Subcutaneous abdominal adipose tissue (tissue), 5 donors: Measurements from ENCODE around the gene B4GALT6.
A peak's percentile ranks its signal among the peaks of the same experiment; 100 is the strongest.

Experiments
- H3K27ac ChIP-seq: one replicate; pipeline ENCODE4 v1.7.0; 2013; ENCODE audit warnings: low read depth, mild to moderate bottlenecking, inconsistent platforms, low read length, moderate library complexity
- H3K27me3 ChIP-seq, 5 donors: one replicate each; pipeline ENCODE4 v1.7.0; 2013; ENCODE audit warnings: low read length in 5 of 5, inconsistent platforms in 1 of 5; ENCODE audit not compliant: control insufficient read depth in 5 of 5, insufficient read depth in 4 of 5
- H3K36me3 ChIP-seq, 5 donors: one replicate each; pipeline ENCODE4 v1.7.0; 2013; ENCODE audit warnings: low read length in 5 of 5; ENCODE audit not compliant: control insufficient read depth in 5 of 5, insufficient read depth in 5 of 5
- H3K4me1 ChIP-seq, 5 donors: one replicate each; pipeline ENCODE4 v1.7.0; 2013; ENCODE audit warnings: low read length in 5 of 5, mild to moderate bottlenecking in 3 of 5, moderate library complexity in 1 of 5; ENCODE audit not compliant: control insufficient read depth in 5 of 5, insufficient read depth in 5 of 5
- H3K4me3 ChIP-seq, 5 donors: one replicate each; pipeline ENCODE4 v1.7.0; 2013; ENCODE audit warnings: low read length in 5 of 5, low read depth in 1 of 5
- H3K9ac ChIP-seq, 5 donors: one replicate each; pipeline ENCODE4 v1.7.0; 2013; ENCODE audit warnings: low read length in 5 of 5, mild to moderate bottlenecking in 4 of 5, moderate library complexity in 3 of 5
- H3K9me3 ChIP-seq, 5 donors: one replicate each; pipeline ENCODE4 v1.7.0; 2013; ENCODE audit warnings: low read length in 5 of 5; ENCODE audit not compliant: control insufficient read depth in 5 of 5
- donor health status: healthy.
- donor health status: healthy.
- donor health status: healthy.
- donor health status: healthy.
- donor health status: healthy.

B4GALT6 gene

GRCh38 chr18:31679791-31680432 is 4.5 kb downstream of the B4GALT6 start:
- H3K4me1 ChIP-seq: peaks cover 0 to 30% (median 24%) of the 10 kb centered on the region in 5 donors
- no peaks in the 10 kb centered on the region for H3K27me3 ChIP-seq
- no peaks in the 10 kb centered on the region for H3K36me3 ChIP-seq
- H3K27ac ChIP-seq: peak overlapping the region; percentile 59
- no peak overlapping the region for H3K9ac ChIP-seq
- no peak overlapping the region for H3K4me3 ChIP-seq
- no peaks in the 10 kb centered on the region for H3K9me3 ChIP-seq

DNA sequence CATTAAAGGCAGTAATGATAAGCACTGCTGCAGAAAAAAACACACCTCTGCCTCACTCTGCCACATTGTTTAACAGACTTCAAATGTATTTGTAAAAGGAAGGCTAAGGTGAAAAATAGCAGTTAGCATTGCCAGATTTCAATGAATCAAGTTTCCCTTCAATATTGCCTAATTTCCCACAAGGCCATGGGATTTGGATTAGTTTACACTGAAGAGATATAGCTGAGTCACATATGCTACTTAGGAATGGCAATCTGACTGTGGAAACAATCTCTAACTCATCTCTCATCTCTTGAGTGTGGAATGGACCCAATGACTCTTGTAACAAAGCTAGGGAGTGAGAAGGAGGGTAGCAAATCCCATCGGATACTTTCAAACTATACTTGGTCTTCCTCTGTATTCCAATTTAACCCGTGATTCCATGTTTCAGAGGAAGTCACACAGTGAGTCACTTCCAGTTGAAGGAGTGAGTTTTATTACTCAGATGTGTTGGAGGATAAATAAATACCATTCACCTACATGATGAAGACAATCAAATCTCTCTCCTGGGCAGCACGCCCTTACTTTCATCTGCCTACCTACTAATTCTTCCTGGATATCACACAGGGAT is 5.1 kb downstream of the B4GALT6 start:
- no peaks in the 10 kb centered on the region for H3K9me3 ChIP-seq
- H3K9ac ChIP-seq: peak overlapping the region in 1 of 5 donors; percentile 34
- H3K4me3 ChIP-seq: no peak overlapping the region
- no peaks in the 10 kb centered on the region for H3K27me3 ChIP-seq
- peaks cover 0 to 29% (median 22%) of the 10 kb centered on the region in 5 donors for H3K4me1 ChIP-seq
- peak overlapping the region; percentile 59 for H3K27ac ChIP-seq
- H3K36me3 ChIP-seq: no peaks in the 10 kb centered on the region

GRCh38 chr18:31678425-31678824 is 6.0 kb downstream of the B4GALT6 start:
- Histone ChIP-seq H3K9me3 (no peaks in the 10 kb centered on the region), H3K27ac (peak overlapping the region; percentile 59), H3K4me1 (peaks cover 0 to 22% (median 16%) of the 10 kb centered on the region in 5 donors), H3K4me3 (no peak overlapping the region), H3K36me3 (no peaks in the 10 kb centered on the region), H3K9ac (peak overlapping the region in 1 of 5 donors; percentile 34), H3K27me3 (no peaks in the 10 kb centered on the region)

DNA sequence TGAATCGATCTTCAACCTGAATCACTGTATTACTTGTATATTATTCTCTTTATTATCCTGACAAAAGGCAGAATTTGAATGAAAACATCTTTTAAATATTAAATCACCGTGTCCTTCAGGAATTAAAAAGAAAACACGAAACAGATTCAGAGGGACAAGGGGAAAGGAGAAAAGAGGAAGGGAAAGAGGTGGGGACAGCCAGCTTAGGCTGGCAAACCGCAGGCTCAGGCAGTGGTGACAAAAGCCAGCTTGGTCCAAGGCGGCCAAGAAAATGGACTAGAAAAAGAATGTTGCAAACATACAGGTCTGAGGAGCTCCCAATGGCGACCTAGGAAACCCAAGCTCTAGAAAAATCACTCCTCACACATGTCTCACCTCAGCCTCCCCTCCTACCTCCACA is 6.8 kb downstream of the B4GALT6 start:
- peaks cover 0 to 26% (median 24%) of the 10 kb centered on the region in 5 donors for H3K4me1 ChIP-seq
- H3K27me3 ChIP-seq: no peaks in the 10 kb centered on the region
- no peaks in the 10 kb centered on the region for H3K36me3 ChIP-seq
- no peak overlapping the region for H3K4me3 ChIP-seq
- H3K27ac ChIP-seq: peak overlapping the region; percentile 1
- no peak overlapping the region for H3K9ac ChIP-seq
- H3K9me3 ChIP-seq: no peaks in the 10 kb centered on the region

GRCh38 chr18:31675404-31675803 is 9.0 kb downstream of the B4GALT6 start:
- Histone ChIP-seq H3K4me1 (peaks cover 0 to 33% (median 27%) of the 10 kb centered on the region in 5 donors), H3K36me3 (no peaks in the 10 kb centered on the region), H3K27ac (no peak overlapping the region), H3K27me3 (no peaks in the 10 kb centered on the region), H3K4me3 (no peak overlapping the region), H3K9me3 (no peaks in the 10 kb centered on the region), H3K9ac (no peak overlapping the region)

DNA sequence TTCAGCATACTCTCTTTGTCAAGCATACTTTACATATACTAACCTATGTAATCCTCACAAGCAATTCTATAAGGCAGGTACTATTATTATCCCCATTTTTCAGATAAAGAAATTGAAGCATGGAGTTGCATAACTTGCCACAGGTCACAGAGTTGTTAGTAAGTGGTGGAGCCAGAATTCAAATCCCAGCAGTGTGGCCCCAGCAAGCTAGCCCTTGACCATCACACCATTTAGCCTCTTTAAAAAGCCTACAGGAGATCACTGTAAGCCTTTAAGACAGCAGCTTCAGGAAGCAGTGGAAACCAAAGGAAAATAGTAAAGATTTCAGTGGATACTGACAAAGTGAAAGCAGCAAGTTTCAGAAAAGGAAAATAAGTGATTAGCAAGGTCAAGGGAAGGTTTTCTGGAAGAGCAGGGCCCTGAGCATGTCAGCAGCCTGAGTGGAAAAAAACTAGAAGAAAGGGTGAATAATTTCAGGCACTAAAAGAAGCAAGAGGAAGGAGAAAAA is 11.7 kb downstream of the B4GALT6 start:
- Histone ChIP-seq H3K4me1 (peaks cover 0 to 19% (median 9%) of the 10 kb centered on the region in 5 donors), H3K27ac (peak overlapping the region; percentile 49), H3K27me3 (no peaks in the 10 kb centered on the region), H3K9ac (peak overlapping the region in 2 of 5 donors; percentile 15 to 25), H3K4me3 (no peak overlapping the region), H3K36me3 (no peaks in the 10 kb centered on the region), H3K9me3 (no peaks in the 10 kb centered on the region)

GRCh38 chr18:31671951-31672350 is 12.4 kb downstream of the B4GALT6 start:
- Histone ChIP-seq H3K36me3 (no peaks in the 10 kb centered on the region), H3K9me3 (no peaks in the 10 kb centered on the region), H3K4me1 (peaks cover 0 to 19% (median 9%) of the 10 kb centered on the region in 5 donors), H3K9ac (no peak overlapping the region), H3K4me3 (no peak overlapping the region), H3K27me3 (no peaks in the 10 kb centered on the region), H3K27ac (peak overlapping the region; percentile 49)

DNA sequence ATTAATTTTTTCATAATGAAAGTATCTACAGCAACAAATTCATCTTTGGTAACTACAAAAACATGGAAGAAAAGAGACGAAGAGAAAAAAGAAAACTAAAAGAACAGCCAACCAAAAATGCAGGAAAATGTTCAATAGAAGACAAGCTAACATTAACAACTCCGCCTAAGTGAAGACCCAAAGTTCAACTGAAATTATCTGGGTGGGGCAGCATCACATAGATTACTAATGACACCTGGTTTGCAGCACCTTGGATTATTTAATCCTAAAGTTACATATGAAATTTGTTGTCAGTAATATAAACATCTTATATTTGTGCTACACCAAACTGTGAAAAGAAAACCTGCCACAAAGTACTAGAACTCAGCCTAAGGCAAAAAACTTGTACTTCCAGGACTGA is 14.8 kb downstream of the B4GALT6 start:
- Histone ChIP-seq H3K4me1 (peaks cover 0 to 19% (median 9%) of the 10 kb centered on the region in 5 donors), H3K4me3 (no peak overlapping the region), H3K27me3 (no peaks in the 10 kb centered on the region), H3K9ac (no peak overlapping the region), H3K27ac (no peak overlapping the region), H3K36me3 (no peaks in the 10 kb centered on the region), H3K9me3 (no peaks in the 10 kb centered on the region)

DNA sequence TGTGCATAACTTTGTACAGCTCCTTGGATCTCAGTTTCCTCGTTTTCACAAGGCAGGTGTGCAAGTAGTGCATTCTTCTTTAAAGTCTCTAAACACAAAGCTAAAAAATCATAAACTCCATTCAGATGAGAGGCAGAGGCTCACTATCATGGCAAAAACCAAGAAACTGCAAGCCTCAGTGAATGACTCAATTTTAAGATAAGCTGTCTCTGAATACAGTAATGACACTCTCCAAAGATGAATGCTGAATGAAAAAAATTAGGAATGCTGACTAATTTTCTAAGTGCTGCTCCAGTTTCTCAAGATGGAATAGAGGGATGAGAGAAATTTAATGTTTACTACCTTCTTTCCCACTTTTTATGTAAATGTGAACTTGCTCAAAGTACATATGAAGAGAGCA is 17.2 kb downstream of the B4GALT6 start:
- Histone ChIP-seq H3K4me3 (no peak overlapping the region), H3K36me3 (no peaks in the 10 kb centered on the region), H3K9me3 (no peaks in the 10 kb centered on the region)

GRCh38 chr18:31666055-31666454 is 18.3 kb downstream of the B4GALT6 start:
- no peak overlapping the region for H3K4me3 ChIP-seq
- H3K36me3 ChIP-seq: no peaks in the 10 kb centered on the region
- H3K9ac ChIP-seq: no peak overlapping the region
- H3K4me1 ChIP-seq: peaks cover 0 to 3% (median 0%) of the 10 kb centered on the region in 5 donors
- H3K27ac ChIP-seq: no peak overlapping the region
- no peaks in the 10 kb centered on the region for H3K9me3 ChIP-seq
- no peaks in the 10 kb centered on the region for H3K27me3 ChIP-seq

More for the DNA sequence above, 17.2 kb downstream of the B4GALT6 start:
- H3K9ac ChIP-seq: no peak overlapping the region
- H3K27me3 ChIP-seq: no peaks in the 10 kb centered on the region
- no peak overlapping the region for H3K27ac ChIP-seq
- peaks cover 0 to 8% (median under 1%) of the 10 kb centered on the region in 5 donors for H3K4me1 ChIP-seq
